HL-60 (cell line): Measurements from ENCODE around the gene PRSS8.
"Not testable (repeated sequence)": the region's sequence is repeated elsewhere in the genome, so short reads cannot be mapped to it uniquely, and the experiment has no call there.

Experiments
- DNase-seq, 2 experiments: peaks; one replicate each; pipeline ENCODE4 v3.0.0-alpha.2; 2010 to 2020; ENCODE audit warnings: low read depth in 1 of 2, low spot score in 1 of 2
- H3K27ac ChIP-seq: fragments of 250-450 bp; sonication (Bioruptor Pico); replicated peaks from 2 replicates; pipeline ENCODE4 v1.5.1; 2020; ENCODE audit warnings: mild to moderate bottlenecking, moderate library complexity
- H3K27me3 ChIP-seq: fragments of 250-450 bp; sonication (Bioruptor Pico); 2 replicates; pipeline ENCODE4 v1.5.1; 2021; ENCODE audit warnings: mild to moderate bottlenecking, moderate library complexity; ENCODE audit not compliant: insufficient read depth, poor library complexity, severe bottlenecking
- H3K4me3 ChIP-seq: replicated peaks from 2 replicates; pipeline ENCODE4 v1.5.1; 2011; ENCODE audit warnings: mild to moderate bottlenecking, control low read depth, low read length; ENCODE audit not compliant: insufficient read depth
- CTCF ChIP-seq: IDR thresholded peaks from one replicate; pipeline ENCODE4 v1.5.1; 2011; ENCODE audit warnings: low read length, control low read depth, inconsistent platforms; ENCODE audit not compliant: insufficient read depth
- GABPA ChIP-seq: IDR thresholded peaks from 2 replicates; pipeline ENCODE4 v1.6.1; 2012; ENCODE audit warnings: low read depth
- POLR2AphosphoS5 ChIP-seq: IDR thresholded peaks from 2 replicates; pipeline ENCODE4 v1.6.1; 2012; ENCODE audit warnings: low read depth
- REST ChIP-seq: IDR thresholded peaks from 2 replicates; pipeline ENCODE4 v1.6.1; 2012; ENCODE audit warnings: low read depth; ENCODE audit not compliant: insufficient replicate concordance
- SPI1 ChIP-seq: IDR thresholded peaks from 2 replicates; pipeline ENCODE4 v1.6.1; 2012; ENCODE audit warnings: low read depth, mild to moderate bottlenecking, borderline replicate concordance

PRSS8 gene

GRCh38 chr16:31106509-31107464, 28.7 kb downstream of the PRSS8 start:
- Histone ChIP-seq H3K27me3 (no peaks in the 10 kb centered on the region), H3K27ac (no peak overlapping the region), H3K4me3 (no peak overlapping the region)
- TF ChIP-seq REST (no peak), SPI1 (no peak), CTCF (no peak)
- no peak for DNase-seq

- peak overlapping the region; percentile 74 for H3K27ac ChIP-seq
- peak; percentile 46; the same call in 1 of the 2 replicates for TF ChIP-seq POLR2AphosphoS5
- TF ChIP-seq REST, result no peak
- TF ChIP-seq CTCF, result peak; percentile 65
- no peaks in the 10 kb centered on the region for H3K27me3 ChIP-seq
- no peak overlapping the region for H3K4me3 ChIP-seq
- DNase-seq, result peak; percentile 83 to 84
These were observed 29.8 kb downstream of the PRSS8 start for GRCh38 chr16:31105677-31106213.

- not testable (repeated sequence) for H3K27ac ChIP-seq, DNase-seq, H3K4me3 ChIP-seq, H3K27me3 ChIP-seq
These were observed 34.5 kb downstream of the PRSS8 start for GRCh38 chr16:31100876-31101641.

- no peak for TF ChIP-seq GABPA
- TF ChIP-seq POLR2AphosphoS5, result no peak
- TF ChIP-seq SPI1, result no peak
- no peak for TF ChIP-seq REST
- no peak for TF ChIP-seq CTCF
- Histone ChIP-seq H3K27ac (no peak overlapping the region), H3K4me3 (no peak overlapping the region), H3K27me3 (no peaks in the 10 kb centered on the region)
- no peak for DNase-seq
These were observed 35.5 kb downstream of the PRSS8 start for GRCh38 chr16:31099860-31100638.
